Neural progenitor cell (in vitro differentiated cells): Measurements from ENCODE around the gene ZMYM4.

ENCODE experiments used
- CTCF ChIP-seq: fragments of 200-600 bp; sonication (generic); IDR thresholded peaks from 2 replicates; pipeline ENCODE4 v1.5.1; 2017; ENCODE audit warnings: antibody characterized with exemption, mild to moderate bottlenecking
- EZH2 ChIP-seq: fragments of 200-600 bp; sonication (generic); IDR thresholded peaks from 2 replicates; pipeline ENCODE4 v1.6.1; 2017; ENCODE audit warnings: antibody characterized with exemption, mild to moderate bottlenecking, moderate library complexity
- EZH2phosphoT487 ChIP-seq: fragments of 200-600 bp; sonication (generic); IDR thresholded peaks from 2 replicates; pipeline ENCODE4 v1.6.1; 2017; ENCODE audit warnings: antibody characterized with exemption

- TF ChIP-seq CTCF (no peak), EZH2 (no peak), EZH2phosphoT487 (no peak)
Measured at GRCh38 chr1:35448344-35448801, 179.9 kb downstream of the ZMYM4 start.
